Measurements from ENCODE around the gene APOL2. TPM values are rescaled to one million over a fixed set of nuclear protein-coding genes. Genes with fewer than 3 reads are reported as not detected.
"Not testable (repeated sequence)": the region's sequence is repeated elsewhere in the genome, so short reads cannot be mapped to it uniquely, and the experiment has no call there.

Gene APOL2
- total RNA-seq, 1 donor from 2014 or later = 15.7 TPM

GRCh38 chr22:36267896-36268485 is 28.7 kb upstream of the APOL2 start:
- Mint-ChIP-seq H3K27ac (ENCODE audit: unreplicated experiment) (no peak overlapping the region), H3K27me3 (ENCODE audit: low read depth) (no peaks in the 10 kb centered on the region), H3K4me3 (no peak overlapping the region), H3K36me3 (ENCODE audit: low read depth) (no peaks in the 10 kb centered on the region), H3K4me1 (peaks cover 9% of the 10 kb centered on the region), H3K9me3 (no peaks in the 10 kb centered on the region)
- no peak for DNase-seq (ENCODE audit: low read depth, low spot score)
- TF ChIP-seq CTCF (conservative IDR thresholded peaks at IDR 0.05) = no peak

- Mint-ChIP-seq H3K27me3 (ENCODE audit: low read depth) (no peaks in the 10 kb centered on the region), H3K4me3 (no peak overlapping the region), H3K4me1 (peaks cover 9% of the 10 kb centered on the region), H3K36me3 (ENCODE audit: low read depth) (no peaks in the 10 kb centered on the region), H3K9me3 (no peaks in the 10 kb centered on the region), H3K27ac (ENCODE audit: unreplicated experiment) (no peak overlapping the region)
- DNase-seq (ENCODE audit: low read depth, low spot score) = no peak
- TF ChIP-seq CTCF (conservative IDR thresholded peaks at IDR 0.05) = no peak
Measured at GRCh38 chr22:36267058-36267457, 27.7 kb upstream of the APOL2 start.

GRCh38 chr22:36263886-36264664 is 24.7 kb upstream of the APOL2 start:
- H3K27me3 Mint-ChIP-seq (ENCODE audit: low read depth); H3K36me3 Mint-ChIP-seq (ENCODE audit: low read depth); DNase-seq (ENCODE audit: low read depth, low spot score); H3K4me3 Mint-ChIP-seq; H3K9me3 Mint-ChIP-seq: not testable (repeated sequence)
- peak overlapping the region; percentile 57 for H3K27ac Mint-ChIP-seq (ENCODE audit: unreplicated experiment)
- H3K4me1 Mint-ChIP-seq = peaks cover 32% of the 10 kb centered on the region

GRCh38 chr22:36263216-36263673 is 23.9 kb upstream of the APOL2 start:
- H3K27me3 Mint-ChIP-seq (ENCODE audit: low read depth); H3K27ac Mint-ChIP-seq (ENCODE audit: unreplicated experiment): not testable (repeated sequence)
- H3K4me1 Mint-ChIP-seq = peaks cover 40% of the 10 kb centered on the region

GRCh38 chr22:36262307-36262706 is 23.0 kb upstream of the APOL2 start:
- not testable (repeated sequence) for DNase-seq (ENCODE audit: low read depth, low spot score); H3K36me3 Mint-ChIP-seq (ENCODE audit: low read depth); H3K27me3 Mint-ChIP-seq (ENCODE audit: low read depth); H3K9me3 Mint-ChIP-seq; H3K4me3 Mint-ChIP-seq
- peak overlapping the region; percentile 16 for H3K27ac Mint-ChIP-seq (ENCODE audit: unreplicated experiment)
- H3K4me1 Mint-ChIP-seq = peaks cover 43% of the 10 kb centered on the region

More at GRCh38 chr22:36263216-36263673, 23.9 kb upstream of the APOL2 start:
- not testable (repeated sequence) for H3K9me3 Mint-ChIP-seq; H3K36me3 Mint-ChIP-seq (ENCODE audit: low read depth); DNase-seq (ENCODE audit: low read depth, low spot score); H3K4me3 Mint-ChIP-seq

GRCh38 chr22:36261675-36262074 is 22.3 kb upstream of the APOL2 start:
- H3K36me3 Mint-ChIP-seq (ENCODE audit: low read depth); H3K9me3 Mint-ChIP-seq; DNase-seq (ENCODE audit: low read depth, low spot score); H3K27ac Mint-ChIP-seq (ENCODE audit: unreplicated experiment); H3K27me3 Mint-ChIP-seq (ENCODE audit: low read depth); H3K4me3 Mint-ChIP-seq: not testable (repeated sequence)
- peaks cover 43% of the 10 kb centered on the region for H3K4me1 Mint-ChIP-seq
- peak; percentile 18 for TF ChIP-seq CTCF (conservative IDR thresholded peaks at IDR 0.05)
